Activated CD8-positive, alpha-beta T cell treated with anti-CD3 and anti-CD28 coated beads for 36 hours (primary cell): ENCODE results near the gene RUNX1. TPM values are rescaled to one million over a fixed set of nuclear protein-coding genes. Genes with fewer than 3 reads are reported as not detected.

Experiments
- ATAC-seq: fragments of 200-7000 bp; cut with Tn5 transposase; one replicate; pipeline ENCODE4 v1.10.0; 2021; ENCODE audit warnings: mild to moderate bottlenecking, moderate library complexity
- CTCF ChIA-PET: fragments of 350-600 bp; sonication (Branson Sonifier 250); formaldehyde crosslinking; loops from one replicate; lab custom pipeline; 2021; ENCODE audit warnings: antibody characterized with exemption; lab: Charles Lee
- POLR2A ChIA-PET: fragments of 350-600 bp; sonication (Branson Sonifier 250); formaldehyde crosslinking; loops from one replicate; lab custom pipeline; 2021; ENCODE audit warnings: antibody characterized with exemption; lab: Charles Lee
- DNase-seq: peaks from one replicate; pipeline ENCODE4 v3.0.0-alpha.2; 2020
- H3K27ac Mint-ChIP-seq: one replicate; pipeline ENCODE4 v1.8.0; 2021; ENCODE audit warnings: mild to moderate bottlenecking, mixed read lengths
- H3K27me3 Mint-ChIP-seq: one replicate; pipeline ENCODE4 v1.8.0; 2021; ENCODE audit warnings: mixed read lengths
- H3K36me3 Mint-ChIP-seq: one replicate; pipeline ENCODE4 v1.8.0; 2021; ENCODE audit warnings: low read depth, mixed read lengths
- H3K4me1 Mint-ChIP-seq: one replicate; pipeline ENCODE4 v1.8.0; 2021; ENCODE audit warnings: low read depth, mixed read lengths
- H3K4me3 Mint-ChIP-seq: one replicate; pipeline ENCODE4 v1.8.0; 2021; ENCODE audit warnings: mild to moderate bottlenecking, moderate library complexity, mixed read lengths
- H3K9me3 Mint-ChIP-seq: one replicate; pipeline ENCODE4 v1.8.0; 2021; ENCODE audit warnings: mixed read lengths
- intact Hi-C: fragments of 100-400 bp; cut with micrococcal nuclease; formaldehyde crosslinking; loops from one replicate; pipeline ENCODE4 v1.10.0; 2022
- total RNA-seq, 2 experiments: library from RNA; stranded (reverse); gene quantifications; one replicate each; pipeline ENCODE4 v1.2.3, GENCODE V29; 2021
- TF ChIP-seq, protein P1 (sequence below): fragments of 200-600 bp; IDR thresholded peaks from one replicate; pipeline ENCODE4 v1.8.0; 2022; ENCODE audit warnings: antibody characterized with exemption, mild to moderate bottlenecking

RUNX1 gene
- total RNA-seq, 2 experiments from 2014 or later, result 18.7 to 19.0 TPM

DNA sequence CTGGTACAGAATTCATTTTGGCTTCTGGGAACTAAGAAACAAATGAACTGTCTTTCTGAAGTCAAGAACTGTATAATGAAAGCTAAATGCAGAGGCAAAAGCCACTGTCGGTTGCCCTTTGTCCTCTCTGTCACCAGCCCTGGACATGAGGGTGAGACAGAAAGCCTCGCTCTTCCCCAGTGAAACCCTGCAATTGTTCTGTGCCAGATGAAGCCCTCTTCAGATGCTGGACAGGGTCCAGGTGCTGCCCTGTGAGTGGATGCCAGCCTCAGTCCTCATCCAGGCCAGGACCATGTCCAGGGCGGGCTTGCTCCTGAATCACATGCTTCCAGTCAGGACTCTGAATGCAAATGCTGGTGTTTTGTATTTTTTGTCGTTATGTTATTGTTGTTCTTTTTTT lies 138.7 kb downstream of the RUNX1 start:
- intact Hi-C loops, result no loop called here
- no peak for DNase-seq
- no peaks in the 10 kb centered on the region for H3K36me3 Mint-ChIP-seq
- no peaks in the 10 kb centered on the region for H3K27me3 Mint-ChIP-seq
- ChIA-PET CTCF (interaction anchor here (1.0 to 2.4 kb wide), 5 partner anchors 8 to 20 kb away, joined by 3 to 11 read pairs (median 3); no protein-coding TSS in a partner anchor), POLR2A (no interaction called here)
- no peaks in the 10 kb centered on the region for H3K9me3 Mint-ChIP-seq
- TF ChIP-seq, protein P1, sequence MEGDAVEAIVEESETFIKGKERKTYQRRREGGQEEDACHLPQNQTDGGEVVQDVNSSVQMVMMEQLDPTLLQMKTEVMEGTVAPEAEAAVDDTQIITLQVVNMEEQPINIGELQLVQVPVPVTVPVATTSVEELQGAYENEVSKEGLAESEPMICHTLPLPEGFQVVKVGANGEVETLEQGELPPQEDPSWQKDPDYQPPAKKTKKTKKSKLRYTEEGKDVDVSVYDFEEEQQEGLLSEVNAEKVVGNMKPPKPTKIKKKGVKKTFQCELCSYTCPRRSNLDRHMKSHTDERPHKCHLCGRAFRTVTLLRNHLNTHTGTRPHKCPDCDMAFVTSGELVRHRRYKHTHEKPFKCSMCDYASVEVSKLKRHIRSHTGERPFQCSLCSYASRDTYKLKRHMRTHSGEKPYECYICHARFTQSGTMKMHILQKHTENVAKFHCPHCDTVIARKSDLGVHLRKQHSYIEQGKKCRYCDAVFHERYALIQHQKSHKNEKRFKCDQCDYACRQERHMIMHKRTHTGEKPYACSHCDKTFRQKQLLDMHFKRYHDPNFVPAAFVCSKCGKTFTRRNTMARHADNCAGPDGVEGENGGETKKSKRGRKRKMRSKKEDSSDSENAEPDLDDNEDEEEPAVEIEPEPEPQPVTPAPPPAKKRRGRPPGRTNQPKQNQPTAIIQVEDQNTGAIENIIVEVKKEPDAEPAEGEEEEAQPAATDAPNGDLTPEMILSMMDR, result no peak
- no peak overlapping the region for H3K4me3 Mint-ChIP-seq
- H3K4me1 Mint-ChIP-seq, result peaks cover 65% of the 10 kb centered on the region
- no peak for ATAC-seq
- H3K27ac Mint-ChIP-seq, result no peak overlapping the region

DNA sequence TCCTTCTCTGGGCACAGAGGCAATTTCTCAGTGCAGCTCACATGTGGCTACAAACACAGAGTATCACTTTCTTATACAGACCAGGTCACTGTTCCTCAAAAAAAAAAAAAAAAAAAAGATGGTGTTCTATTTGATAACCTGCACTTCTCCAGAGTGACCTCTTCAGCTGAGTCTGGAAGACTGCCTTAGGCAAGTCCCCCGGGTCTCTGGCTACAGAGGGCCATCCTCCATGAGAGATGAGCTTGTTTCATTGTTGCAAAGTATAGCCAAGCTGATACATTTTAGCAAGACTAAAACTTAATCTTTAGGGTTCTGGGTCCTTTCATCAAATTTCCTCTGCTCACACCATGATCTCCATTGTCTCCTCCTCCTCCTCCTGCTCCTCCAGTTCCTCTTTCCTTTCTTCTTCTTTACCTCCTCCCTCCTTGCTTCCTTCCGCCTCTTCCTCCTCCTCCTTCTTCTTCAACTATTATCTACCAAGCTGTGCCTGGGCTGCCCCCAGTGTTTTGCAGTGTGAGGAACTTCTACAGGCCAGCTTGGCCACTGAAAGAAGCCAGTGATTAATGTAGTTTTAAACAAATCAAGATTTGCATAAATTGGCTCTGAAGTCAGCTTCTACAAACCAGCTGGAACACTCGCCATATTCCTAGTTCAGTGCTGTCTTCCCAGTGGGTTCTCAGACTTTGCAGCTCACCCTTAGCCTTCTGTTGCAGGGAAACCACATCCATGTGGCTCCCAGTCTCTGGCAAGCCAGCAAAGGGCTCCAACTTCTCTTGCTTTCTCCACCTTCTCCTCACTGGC lies 139.4 kb downstream of the RUNX1 start:
- Mint-ChIP-seq H3K9me3 (no peaks in the 10 kb centered on the region), H3K4me3 (no peak overlapping the region), H3K27ac (no peak overlapping the region), H3K27me3 (no peaks in the 10 kb centered on the region), H3K4me1 (peaks cover 72% of the 10 kb centered on the region), H3K36me3 (no peaks in the 10 kb centered on the region)
- CTCF ChIA-PET, result interaction anchor here (1.2 to 2.4 kb wide), 3 partner anchors 8 to 20 kb away, joined by 3 to 11 read pairs (median 4); no protein-coding TSS in a partner anchor
- intact Hi-C loops, result no loop called here
- no peak for DNase-seq
- ATAC-seq, result no peak
- POLR2A ChIA-PET, result interaction anchor here (0.7 kb wide), 1 partner anchor 13 kb away, joined by 3 read pairs; no protein-coding TSS in a partner anchor
- TF ChIP-seq, protein P1, result no peak

DNA sequence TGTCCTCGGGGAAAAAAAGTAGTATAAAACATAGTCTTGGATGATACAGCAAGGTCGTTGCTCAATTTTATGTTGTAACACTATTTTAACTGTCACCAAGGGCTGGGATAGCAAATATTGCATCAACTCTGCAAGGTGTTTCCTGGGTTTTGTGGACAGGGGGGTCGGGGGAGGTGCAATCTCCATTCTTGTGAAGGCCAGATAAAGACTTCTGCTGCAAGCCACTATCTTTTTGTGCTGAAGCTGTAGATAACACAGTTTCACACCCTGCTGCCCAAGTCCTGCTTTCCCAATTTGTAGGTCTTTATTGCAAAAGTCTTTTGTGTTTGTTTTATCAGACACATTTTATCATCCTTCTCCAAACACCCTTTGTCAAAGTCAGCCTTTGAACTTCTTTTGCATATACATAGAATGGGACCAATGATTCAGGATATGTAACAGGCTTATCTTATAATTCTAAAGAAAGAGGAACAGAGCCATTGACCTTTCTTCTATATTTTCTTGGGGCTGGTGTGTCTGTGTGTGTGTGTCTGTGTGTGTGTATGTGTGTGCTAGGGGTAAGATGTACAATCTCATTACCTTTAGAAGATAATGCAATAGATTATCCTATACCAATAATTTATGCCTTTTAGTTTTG lies 140.6 kb downstream of the RUNX1 start:
- ChIA-PET CTCF (interaction anchor here (0.8 kb wide), 1 partner anchor 11 kb away, joined by 3 read pairs; no protein-coding TSS in a partner anchor), POLR2A (interaction anchor here (0.7 to 1.7 kb wide), 5 partner anchors 14 to 118 kb away, joined by 3 to 4 read pairs (median 4); no protein-coding TSS in a partner anchor)
- TF ChIP-seq, protein P1, result no peak
- Mint-ChIP-seq H3K9me3 (no peaks in the 10 kb centered on the region), H3K27ac (peak overlapping the region; percentile 14), H3K4me1 (peaks cover 68% of the 10 kb centered on the region), H3K27me3 (no peaks in the 10 kb centered on the region), H3K4me3 (peak overlapping the region; percentile 16), H3K36me3 (no peaks in the 10 kb centered on the region)
- ATAC-seq (no peak), DNase-seq (no peak)
- intact Hi-C loops, result no loop called here

DNA sequence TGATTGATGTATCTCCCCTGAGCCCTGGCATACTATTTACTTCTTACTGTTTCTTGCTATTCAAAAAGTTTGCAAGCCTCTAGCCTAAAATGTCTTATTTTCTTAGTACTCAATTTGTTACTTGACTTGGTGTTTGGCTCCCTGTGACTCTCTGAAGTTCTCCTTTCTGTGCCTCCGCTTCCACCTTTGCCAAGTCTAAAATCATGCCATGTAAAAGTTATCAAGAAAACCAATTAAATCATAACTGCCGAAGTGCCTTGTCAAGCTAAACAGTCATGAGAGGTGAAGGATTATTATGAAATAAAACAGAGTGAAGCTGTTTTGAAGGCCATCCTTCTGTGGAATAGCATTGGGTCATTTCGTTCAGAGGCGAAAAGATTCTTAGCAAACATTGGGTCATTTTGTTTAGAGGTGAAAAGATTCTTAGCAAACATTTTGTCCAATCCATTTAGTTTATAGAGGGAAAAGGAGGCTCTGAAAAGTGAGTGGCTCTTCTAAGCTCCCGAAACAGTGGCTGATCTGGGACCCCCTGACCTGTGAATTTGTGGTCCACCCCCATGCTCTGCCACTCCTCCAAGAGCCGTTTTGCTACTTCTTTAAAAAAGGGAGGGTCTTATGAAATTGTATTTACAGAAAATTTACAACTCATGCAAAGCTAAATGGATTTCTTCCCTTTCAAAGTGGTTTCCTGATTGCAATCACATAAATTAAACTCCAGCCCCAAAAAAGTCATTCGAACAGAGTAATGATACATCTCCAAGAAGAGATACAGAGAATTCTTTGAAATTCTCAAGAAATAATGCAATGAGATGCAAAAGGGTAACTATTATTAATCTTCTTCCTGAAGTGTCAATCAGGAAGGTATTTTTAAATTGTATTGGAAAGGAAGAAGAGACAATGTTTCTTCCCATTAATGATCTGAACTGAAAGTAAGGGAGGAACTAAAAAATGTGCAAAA lies 141.4 kb downstream of the RUNX1 start:
- H3K27me3 Mint-ChIP-seq, result no peaks in the 10 kb centered on the region
- H3K4me3 Mint-ChIP-seq, result peak overlapping the region; percentile 16
- peak overlapping the region; percentile 14 for H3K27ac Mint-ChIP-seq
- intact Hi-C loops, result no loop called here
- ChIA-PET POLR2A (interaction anchor here (1.0 to 1.7 kb wide), 5 partner anchors 13 to 119 kb away, joined by 3 to 4 read pairs (median 4); no protein-coding TSS in a partner anchor), CTCF (interaction anchor here (0.8 to 2.0 kb wide), 3 partner anchors 10 to 38 kb away, joined by 3 to 4 read pairs (median 4); no protein-coding TSS in a partner anchor)
- no peaks in the 10 kb centered on the region for H3K36me3 Mint-ChIP-seq
- TF ChIP-seq, protein P1, result no peak
- ATAC-seq (no peak), DNase-seq (no peak)
- H3K4me1 Mint-ChIP-seq, result peaks cover 68% of the 10 kb centered on the region
- no peaks in the 10 kb centered on the region for H3K9me3 Mint-ChIP-seq
